ENCODE results near the gene NR3C1.

NR3C1 gene

DNA sequence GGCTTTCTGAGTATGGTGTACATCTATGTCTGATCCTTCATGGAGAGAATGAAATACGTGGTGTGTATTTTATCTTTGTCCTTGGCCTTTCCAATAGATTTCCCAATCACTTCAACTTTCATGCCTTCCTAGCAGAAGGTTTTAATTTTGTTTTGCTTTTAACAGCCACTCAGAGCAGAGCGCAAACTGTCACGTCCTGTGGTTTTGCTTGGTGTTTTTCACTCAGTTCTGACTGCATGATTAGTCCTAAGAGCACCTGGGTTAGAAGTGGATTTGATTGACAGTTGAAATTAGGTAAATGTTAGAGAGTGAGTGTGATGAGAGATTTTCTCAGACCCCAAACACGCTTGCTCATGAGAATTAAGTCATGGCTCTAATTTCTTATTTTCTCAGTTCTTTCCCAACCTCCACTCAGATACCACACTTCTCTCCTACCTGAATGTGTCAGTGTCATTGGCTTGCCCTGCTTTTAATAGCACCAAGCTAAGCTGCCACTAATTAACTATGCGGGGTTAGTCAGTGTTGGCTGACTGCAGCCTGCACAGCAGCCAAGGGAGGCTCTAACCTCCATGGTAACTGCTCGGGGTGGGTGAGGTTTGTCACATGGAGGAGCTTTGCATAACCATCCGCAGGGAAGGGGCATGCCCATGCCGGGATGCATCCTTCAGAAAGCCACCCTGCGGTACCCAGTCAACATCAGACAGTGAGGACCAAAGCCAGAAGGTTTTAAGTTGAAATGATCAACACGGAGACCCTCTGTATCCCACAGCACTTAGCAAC lies 173.4 kb downstream of the NR3C1 start:
- no peak for DNase-seq

DNA sequence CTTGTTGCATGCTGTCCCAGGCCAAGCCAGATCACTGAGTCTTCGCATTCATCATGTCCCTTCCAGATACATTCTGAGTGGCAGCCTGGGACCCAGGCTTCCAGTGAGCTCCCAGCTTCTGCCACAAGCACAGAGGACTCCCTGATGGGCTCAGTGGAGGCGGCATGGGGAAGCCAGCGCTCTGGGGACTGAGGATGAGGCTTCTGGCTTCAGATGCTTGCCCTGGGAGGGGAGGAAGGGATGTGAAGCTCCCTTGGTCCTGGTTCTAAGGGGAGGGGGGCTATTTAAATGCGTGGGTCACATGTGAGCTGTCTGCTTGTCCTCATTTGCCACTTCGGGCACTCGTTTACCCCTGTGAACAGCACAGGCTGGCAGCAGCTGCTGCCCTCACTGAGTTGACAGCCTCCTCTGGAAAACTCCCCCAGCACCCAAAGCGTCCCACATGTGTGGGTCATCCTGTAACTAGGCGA lies 174.0 kb downstream of the NR3C1 start:
- no peak for DNase-seq

DNA sequence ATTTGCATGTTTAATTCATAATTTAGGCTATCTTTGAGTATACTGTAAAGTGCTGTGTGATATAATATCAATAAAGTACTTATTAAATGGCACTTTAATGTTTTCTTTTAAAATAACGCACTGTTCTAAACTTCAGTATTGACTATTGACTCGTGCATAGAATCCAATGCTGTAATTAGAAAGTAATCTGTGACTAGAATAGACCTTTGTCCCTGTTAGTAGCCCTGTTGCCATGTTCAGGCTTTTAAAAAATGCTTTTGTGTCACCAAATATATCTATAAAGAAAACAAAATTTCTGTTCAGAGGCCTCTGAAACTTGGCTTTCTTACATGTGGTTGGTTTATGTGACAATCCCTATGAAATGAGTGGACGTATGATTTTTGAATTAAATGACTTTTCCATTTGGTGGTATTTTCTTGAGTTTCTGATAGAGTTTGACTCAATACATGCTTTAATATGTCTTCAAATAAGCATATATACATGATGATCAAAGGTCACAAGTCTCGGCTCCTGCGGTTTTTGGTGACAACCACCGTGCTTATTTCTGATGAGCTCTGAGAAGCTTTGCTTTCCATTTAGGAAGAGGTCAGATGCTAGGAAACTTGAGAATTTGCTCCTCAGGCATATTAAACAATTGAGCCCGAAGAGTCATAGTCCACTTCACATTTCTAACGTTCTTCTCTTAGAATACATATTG lies 174.7 kb downstream of the NR3C1 start:
- no peak for DNase-seq
